ENCODE measurements around the gene GNA15. TPM values are rescaled to one million over a fixed set of nuclear protein-coding genes. Genes with fewer than 3 reads are reported as not detected.

GNA15 gene
- total and polyA plus RNA-seq, 12 donors: 0.61 to 16.3 (median 6.8) TPM

GRCh38 chr19:3175781-3176714 is 40.2 kb downstream of the GNA15 start:
- Histone ChIP-seq H3K27me3 (no peaks in the 10 kb centered on the region), H3K9me3 (replicated peaks in 1 of 3) (no peaks in the 10 kb centered on the region), H3K27ac (no peak overlapping the region), H3K4me3 (no peak overlapping the region), H3K36me3 (replicated peaks in 1 of 2) (no peaks in the 10 kb centered on the region), H3K4me1 (replicated peaks in 1 of 2) (no peaks in the 10 kb centered on the region)
- TF ChIP-seq CTCF (IDR thresholded peaks at IDR 0.05): no peak
- WGBS, 4 donors: 58 to 66% (median 60%) methylated on average over 13 to 17 of the region's 17 CpGs
- intact Hi-C loops (cut with DNase I): no loop called here
- no peak for DNase-seq

GRCh38 chr19:3176715-3177501 is 41.1 kb downstream of the GNA15 start:
- intact Hi-C loops (cut with DNase I): no loop called here
- Histone ChIP-seq H3K9me3 (replicated peaks in 1 of 3) (no peaks in the 10 kb centered on the region), H3K27me3 (no peaks in the 10 kb centered on the region), H3K4me1 (replicated peaks in 1 of 2) (no peaks in the 10 kb centered on the region), H3K4me3 (no peak overlapping the region), H3K36me3 (replicated peaks in 1 of 2) (no peaks in the 10 kb centered on the region), H3K27ac (no peak overlapping the region)
- no peak for TF ChIP-seq POLR2A (IDR thresholded peaks at IDR 0.05)
- TF ChIP-seq CTCF (IDR thresholded peaks at IDR 0.05): no peak
- peak in 1 of 7 donors; percentile 16 for DNase-seq
- WGBS, 4 donors: 69 to 88% (median 72%) methylated on average over 5 to 11 of the region's 11 CpGs

GRCh38 chr19:3178377-3178972 is 42.6 kb downstream of the GNA15 start, which contains the start of gene S1PR4:
Gene S1PR4 (plus strand): TSS chr19:3178769. CDS start chr19:3178793, 24 bp downstream.
- 55 to 68% (median 61%) methylated on average over 12 to 42 of the region's 42 CpGs for WGBS, 4 donors
- Histone ChIP-seq H3K27ac (peak within 1 kb of the TSS in 2 of 5 donors; percentile 12 to 52), H3K9me3 (replicated peaks in 1 of 3) (no peaks in the 10 kb centered on the region), H3K4me1 (replicated peaks in 1 of 2) (no peaks in the 10 kb centered on the region), H3K27me3 (no peaks in the 10 kb centered on the region), H3K4me3 (no peak within 1 kb of the TSS), H3K36me3 (replicated peaks in 1 of 2) (no peaks in the 10 kb centered on the region)
- intact Hi-C loops (cut with DNase I): no loop called here
- TF ChIP-seq POLR2A (IDR thresholded peaks at IDR 0.05) (no peak), CTCF (IDR thresholded peaks at IDR 0.05) (no peak)
- peak in 1 of 7 donors; percentile 15 for DNase-seq

Measured in adrenal gland (tissue), 12 donors.